Esophagus mucosa (tissue), 1 donor: ENCODE data around the gene PKD2L1. TPM values are rescaled to one million over a fixed set of nuclear protein-coding genes. Genes with fewer than 3 reads are reported as not detected.
"Not testable (repeated sequence)": the region's sequence is repeated elsewhere in the genome, so short reads cannot be mapped to it uniquely, and the experiment has no call there.

Experiments used
- ATAC-seq: fragments of 200-7000 bp; cut with Tn5 transposase; one replicate; pipeline ENCODE4 v1.9.1; 2020
- total RNA-seq: library from RNA; stranded (reverse); gene quantifications from one replicate; pipeline ENCODE4 v1.2.4, GENCODE V29; 2023
- donor health status: DM: yes; HTN: yes; CAD: no.

PKD2L1 gene
- total RNA-seq, 1 donor from 2014 or later, result not detected

- peak; percentile 94 for ATAC-seq
These were observed 43.7 kb downstream of the PKD2L1 start, which contains the start of gene BLOC1S2 for GRCh38 chr10:100286051-100287033. BLOC1S2 (minus strand) TSS chr10:100286680; CDS start chr10:100286659, 21 bp downstream.

DNA sequence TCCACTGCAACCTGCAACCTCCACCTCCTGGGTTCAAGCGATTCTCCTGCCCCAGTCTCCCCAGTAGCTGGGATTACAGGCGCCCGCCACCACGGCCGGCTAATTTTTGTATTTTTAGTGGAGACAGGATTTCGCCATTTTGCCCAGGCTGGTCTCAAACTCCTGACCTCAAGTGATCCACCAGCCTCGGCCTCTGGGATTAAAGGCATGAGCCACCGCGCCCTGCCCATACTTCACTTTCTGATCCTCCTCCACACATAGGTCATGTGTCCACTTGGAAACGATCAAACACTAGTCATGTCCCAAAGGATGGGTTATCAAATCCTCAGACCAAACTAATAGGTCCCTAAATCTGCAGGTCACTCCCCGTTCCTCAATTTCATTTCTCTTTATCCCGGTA is 44.7 kb downstream of the PKD2L1 start:
- not testable (repeated sequence) for ATAC-seq

- ATAC-seq, result no peak
These were observed 47.1 kb downstream of the PKD2L1 start for GRCh38 chr10:100282907-100283306.

DNA sequence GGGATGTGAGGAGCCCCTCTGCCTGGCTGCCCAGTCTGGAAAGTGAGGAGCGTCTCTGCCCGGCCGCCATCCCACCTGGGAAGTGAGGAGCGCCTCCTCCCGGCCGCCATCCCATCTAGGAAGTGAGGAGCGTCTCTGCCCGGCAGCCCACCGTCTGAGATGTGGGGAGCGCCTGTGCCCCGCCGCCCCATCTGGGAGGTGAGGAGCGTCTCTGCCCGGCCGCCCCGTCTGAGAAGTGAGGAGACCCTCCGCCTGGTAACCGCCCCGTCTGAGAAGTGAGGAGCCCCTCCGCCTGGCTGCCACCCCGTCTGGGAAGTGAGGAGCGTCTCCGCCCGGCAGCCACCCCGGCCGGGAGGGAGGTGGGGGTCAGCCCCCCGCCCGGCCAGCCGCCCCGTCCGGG is 53.1 kb downstream of the PKD2L1 start:
- ATAC-seq, result not testable (repeated sequence)

- ATAC-seq, result peak; percentile 92
These were observed 62.6 kb downstream of the PKD2L1 start, which contains the start of gene CWF19L1 for GRCh38 chr10:100267239-100268104. CWF19L1 (minus strand) TSS chr10:100267638; CDS start chr10:100267593, 45 bp downstream.

GRCh38 chr10:100265821-100266485 is 64.1 kb downstream of the PKD2L1 start:
- no peak for ATAC-seq

GRCh38 chr10:100254191-100254590 is 75.8 kb downstream of the PKD2L1 start:
- no peak for ATAC-seq

GRCh38 chr10:100253041-100253440 is 77.0 kb downstream of the PKD2L1 start:
- no peak for ATAC-seq

- ATAC-seq, result no peak
These were observed 81.2 kb downstream of the PKD2L1 start for GRCh38 chr10:100248820-100249219.

DNA sequence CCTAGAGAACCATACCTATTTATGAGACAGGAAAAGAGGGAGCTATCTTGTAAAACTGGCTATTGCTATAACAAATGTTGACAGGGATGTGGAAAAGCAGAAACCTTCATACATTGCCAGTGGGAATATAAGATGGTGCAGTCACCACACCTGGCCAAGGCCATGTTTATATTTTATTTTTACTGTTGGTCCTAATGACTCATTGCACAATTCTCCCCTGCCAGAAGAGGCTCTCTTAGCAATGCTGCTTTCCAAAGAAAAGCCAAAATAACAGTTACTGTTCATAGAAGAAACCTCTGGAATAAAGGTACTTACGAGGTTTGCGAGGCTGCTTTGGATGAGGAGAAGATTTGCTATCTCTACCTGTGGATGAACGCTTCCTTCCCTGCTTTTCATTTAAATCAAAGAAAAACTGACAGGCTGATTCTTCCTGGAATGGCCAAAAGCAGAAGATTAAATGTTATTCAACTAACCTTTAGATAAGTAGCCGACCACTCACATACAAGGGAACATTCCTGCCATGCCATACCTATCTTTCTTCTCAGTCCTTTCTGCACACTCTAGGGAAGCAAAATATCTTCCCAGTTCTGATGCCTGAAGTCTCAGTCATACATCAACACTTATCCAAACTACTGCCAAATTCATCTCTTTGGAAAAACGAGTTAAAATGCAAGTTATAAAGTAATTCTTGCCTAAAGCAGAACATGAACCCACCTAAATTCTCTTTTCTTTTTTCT is 84.4 kb downstream of the PKD2L1 start:
- ATAC-seq, result no peak

DNA sequence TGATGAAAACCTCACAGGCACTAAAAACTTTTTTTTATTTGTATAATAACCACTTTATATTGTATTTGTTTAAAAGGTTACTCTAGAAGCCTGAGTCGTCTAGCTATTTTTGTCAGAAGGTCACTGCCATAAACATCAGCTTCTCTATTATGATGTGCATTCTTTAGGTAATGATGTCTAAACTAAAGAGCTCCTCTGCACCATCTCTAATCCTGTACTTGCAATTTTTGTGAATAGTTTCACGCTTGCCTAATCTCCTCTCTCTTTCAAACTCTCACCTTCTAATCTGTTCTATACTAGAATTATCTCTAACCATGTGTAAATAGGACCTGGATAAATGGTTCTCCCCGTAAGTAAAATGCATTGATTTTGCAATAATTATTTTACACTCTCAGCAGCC is 90.2 kb downstream of the PKD2L1 start:
- no peak for ATAC-seq

DNA sequence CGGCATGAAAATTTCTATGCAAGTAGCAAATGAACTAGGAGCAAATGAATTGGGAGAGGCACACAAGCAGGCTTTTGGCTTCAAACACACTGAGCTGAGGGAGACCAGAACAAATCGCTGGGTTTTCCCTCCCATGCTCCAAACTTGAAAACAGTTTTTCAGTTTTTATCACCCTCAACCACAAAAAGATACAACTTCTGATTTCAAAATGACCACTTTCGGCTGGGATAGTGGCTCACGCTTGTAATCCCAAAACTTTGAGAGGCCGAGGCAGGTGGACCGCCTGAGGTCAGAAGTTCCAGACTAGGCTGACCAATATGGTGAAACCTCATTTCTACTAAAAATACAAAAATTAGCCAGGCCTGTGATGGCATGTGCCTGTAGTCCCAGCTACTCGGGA is 91.6 kb downstream of the PKD2L1 start:
- ATAC-seq, result no peak

Other genes with a start within 250 kb of the PKD2L1 start
- gene CPN1, start 248.4 kb downstream of the PKD2L1 start, total RNA-seq, result not detected
- gene ERLIN1, start 144.2 kb downstream of the PKD2L1 start, total RNA-seq, result 29.5 TPM
- gene CHUK, start 100.6 kb downstream of the PKD2L1 start, total RNA-seq, result 9.7 TPM
- gene CWF19L1, start 62.6 kb downstream of the PKD2L1 start, total RNA-seq, result 16.5 TPM
- gene BLOC1S2, start 43.5 kb downstream of the PKD2L1 start, total RNA-seq, result 57.9 TPM
- gene SCD, start 17.0 kb upstream of the PKD2L1 start, total RNA-seq, result 297 TPM
- not detected for gene WNT8B, start 132.8 kb upstream of the PKD2L1 start, total RNA-seq
- 3.2 TPM for gene SEC31B, start 189.6 kb upstream of the PKD2L1 start, total RNA-seq
- gene NDUFB8, start 199.6 kb upstream of the PKD2L1 start, total RNA-seq, result 144 TPM
- gene HIF1AN, start 205.7 kb upstream of the PKD2L1 start, total RNA-seq, result 24.5 TPM